Panc1 (cell line): Measurements from ENCODE around the gene ADSL.

Experiments
- CTCF ChIP-seq: fragments of 450-650 bp; IDR thresholded peaks from 2 replicates; pipeline ENCODE4 v1.5.1; 2017; ENCODE audit warnings: mild to moderate bottlenecking
- POLR2AphosphoS5 ChIP-seq: IDR thresholded peaks from 2 replicates; pipeline ENCODE4 v1.6.1; 2012; ENCODE audit warnings: mild to moderate bottlenecking, low read depth, low read length, moderate library complexity

DNA sequence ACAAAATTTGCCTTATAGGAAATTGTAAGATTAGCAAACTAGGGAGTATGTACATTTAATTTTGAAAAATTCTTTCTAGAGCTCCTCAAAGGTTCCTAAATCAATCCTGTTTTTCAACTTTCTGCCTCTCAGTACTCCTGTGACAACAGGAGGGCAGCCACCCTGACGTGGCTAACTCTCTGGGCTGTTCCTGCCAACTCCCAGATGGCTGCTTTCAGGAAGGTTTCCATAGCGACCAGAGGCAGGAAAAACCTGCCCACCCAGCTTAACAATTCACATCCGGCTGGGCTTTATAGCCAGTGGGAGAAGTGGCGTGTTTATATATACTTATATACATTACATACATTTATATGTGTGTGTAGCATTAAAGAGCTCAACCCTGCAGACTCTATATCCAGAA, 50.6 kb downstream of the ADSL start:
- TF ChIP-seq CTCF (no peak), POLR2AphosphoS5 (no peak)
